Measurements from ENCODE around the gene CPSF4L. TPM values are rescaled to one million over a fixed set of nuclear protein-coding genes. Genes with fewer than 3 reads are reported as not detected.
A peak's percentile ranks its signal among the peaks of the same experiment; 100 is the strongest.

CPSF4L gene
- total RNA-seq, 1 donor from 2014 or later: not detected

- peaks cover 32% of the 10 kb centered on the region for H3K4me1 Mint-ChIP-seq (ENCODE audit: low read depth)
- H3K9me3 Mint-ChIP-seq (ENCODE audit: low read depth): no peaks in the 10 kb centered on the region
- TF ChIP-seq CTCF (IDR thresholded peaks at IDR 0.05; ENCODE audit: unreplicated experiment): no peak
- DNase-seq (ENCODE audit: low spot score, unreplicated experiment): no peak
- peak overlapping the region; percentile 97 for H3K4me3 Mint-ChIP-seq (ENCODE audit: low read depth)
- no peaks in the 10 kb centered on the region for H3K27me3 Mint-ChIP-seq
- H3K36me3 Mint-ChIP-seq (ENCODE audit: insufficient read depth): peaks cover 5% of the 10 kb centered on the region
- H3K27ac Mint-ChIP-seq: no peak overlapping the region
Observed at GRCh38 chr17:73230088-73230487, 31.6 kb downstream of the CPSF4L start.

GRCh38 chr17:73228748-73229236 is 32.9 kb downstream of the CPSF4L start:
- H3K36me3 Mint-ChIP-seq (ENCODE audit: insufficient read depth): peaks cover 5% of the 10 kb centered on the region
- no peaks in the 10 kb centered on the region for H3K9me3 Mint-ChIP-seq (ENCODE audit: low read depth)
- no peaks in the 10 kb centered on the region for H3K27me3 Mint-ChIP-seq
- H3K27ac Mint-ChIP-seq: no peak overlapping the region
- H3K4me1 Mint-ChIP-seq (ENCODE audit: low read depth): peaks cover 31% of the 10 kb centered on the region
- TF ChIP-seq CTCF (IDR thresholded peaks at IDR 0.05; ENCODE audit: unreplicated experiment): no peak
- no peak for DNase-seq (ENCODE audit: low spot score, unreplicated experiment)
- H3K4me3 Mint-ChIP-seq (ENCODE audit: low read depth): no peak overlapping the region

- no peak for TF ChIP-seq CTCF (IDR thresholded peaks at IDR 0.05; ENCODE audit: unreplicated experiment)
- DNase-seq (ENCODE audit: low spot score, unreplicated experiment): no peak
- no peaks in the 10 kb centered on the region for H3K27me3 Mint-ChIP-seq
- peaks cover 25% of the 10 kb centered on the region for H3K4me1 Mint-ChIP-seq (ENCODE audit: low read depth)
- no peak overlapping the region for H3K27ac Mint-ChIP-seq
- no peak overlapping the region for H3K4me3 Mint-ChIP-seq (ENCODE audit: low read depth)
- H3K9me3 Mint-ChIP-seq (ENCODE audit: low read depth): no peaks in the 10 kb centered on the region
- peaks cover 3% of the 10 kb centered on the region for H3K36me3 Mint-ChIP-seq (ENCODE audit: insufficient read depth)
Observed at GRCh38 chr17:73227944-73228343, 33.7 kb downstream of the CPSF4L start.

GRCh38 chr17:73227379-73227778 is 34.3 kb downstream of the CPSF4L start:
- Mint-ChIP-seq H3K4me3 (ENCODE audit: low read depth) (no peak overlapping the region), H3K4me1 (ENCODE audit: low read depth) (peaks cover 23% of the 10 kb centered on the region), H3K9me3 (ENCODE audit: low read depth) (no peaks in the 10 kb centered on the region), H3K27me3 (no peaks in the 10 kb centered on the region), H3K27ac (no peak overlapping the region), H3K36me3 (ENCODE audit: insufficient read depth) (peaks cover 3% of the 10 kb centered on the region)
- no peak for DNase-seq (ENCODE audit: low spot score, unreplicated experiment)
- no peak for TF ChIP-seq CTCF (IDR thresholded peaks at IDR 0.05; ENCODE audit: unreplicated experiment)

GRCh38 chr17:73226556-73227172 is 35.0 kb downstream of the CPSF4L start:
- no peaks in the 10 kb centered on the region for H3K27me3 Mint-ChIP-seq
- no peak overlapping the region for H3K27ac Mint-ChIP-seq
- peaks cover 3% of the 10 kb centered on the region for H3K36me3 Mint-ChIP-seq (ENCODE audit: insufficient read depth)
- DNase-seq (ENCODE audit: low spot score, unreplicated experiment): no peak
- TF ChIP-seq CTCF (IDR thresholded peaks at IDR 0.05; ENCODE audit: unreplicated experiment): no peak
- H3K9me3 Mint-ChIP-seq (ENCODE audit: low read depth): no peaks in the 10 kb centered on the region
- peaks cover 23% of the 10 kb centered on the region for H3K4me1 Mint-ChIP-seq (ENCODE audit: low read depth)
- no peak overlapping the region for H3K4me3 Mint-ChIP-seq (ENCODE audit: low read depth)
